ENCODE results near the gene HS3ST6.

- TF ChIP-seq CTCF (IDR thresholded peaks at IDR 0.05) (no peak), POLR2A (IDR thresholded peaks at IDR 0.05) (no peak), POLR2AphosphoS5 (IDR thresholded peaks at IDR 0.05; ENCODE audit: insufficient read depth in 1 of 2, low read depth in 1 of 2) (no peak)
These were observed 35.5 kb upstream of the HS3ST6 start for GRCh38 chr16:1953734-1954133.

Data from vagina (tissue), 2 donors.